ENCODE data around the gene PECR.
A peak's percentile ranks its signal among the peaks of the same experiment; 100 is the strongest.

DNA sequence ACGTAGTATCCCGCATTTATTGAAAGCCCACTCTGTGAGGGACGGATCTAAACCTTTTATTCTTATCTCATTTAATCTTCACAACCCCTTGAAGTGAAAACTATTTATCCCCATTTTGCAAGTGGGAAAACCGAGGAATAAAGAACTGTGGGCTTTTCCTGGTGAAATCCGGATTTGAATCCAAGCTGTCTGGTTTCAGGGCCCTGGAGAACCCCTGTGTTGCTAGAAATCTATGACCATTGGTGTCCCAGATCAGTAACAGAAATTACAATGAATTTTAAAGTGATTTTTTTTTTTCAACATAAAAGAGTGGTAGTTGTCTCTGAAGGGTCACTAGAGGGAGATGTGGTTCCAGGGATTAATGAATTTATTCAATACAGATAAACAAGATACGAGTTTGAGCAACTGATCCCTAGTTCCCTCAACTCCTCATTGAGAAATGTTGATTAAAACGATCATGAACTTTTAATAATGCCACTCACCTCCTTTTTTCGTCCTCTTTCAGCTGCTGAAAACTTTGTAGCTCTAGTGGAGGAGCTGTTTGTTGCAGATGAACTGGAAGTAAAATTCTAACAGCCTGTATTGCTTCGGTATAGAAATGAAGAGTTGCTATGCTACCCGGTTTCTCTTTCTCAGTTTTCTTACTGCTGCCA is 28.5 kb upstream of the PECR start:
- TF ChIP-seq, protein P1, sequence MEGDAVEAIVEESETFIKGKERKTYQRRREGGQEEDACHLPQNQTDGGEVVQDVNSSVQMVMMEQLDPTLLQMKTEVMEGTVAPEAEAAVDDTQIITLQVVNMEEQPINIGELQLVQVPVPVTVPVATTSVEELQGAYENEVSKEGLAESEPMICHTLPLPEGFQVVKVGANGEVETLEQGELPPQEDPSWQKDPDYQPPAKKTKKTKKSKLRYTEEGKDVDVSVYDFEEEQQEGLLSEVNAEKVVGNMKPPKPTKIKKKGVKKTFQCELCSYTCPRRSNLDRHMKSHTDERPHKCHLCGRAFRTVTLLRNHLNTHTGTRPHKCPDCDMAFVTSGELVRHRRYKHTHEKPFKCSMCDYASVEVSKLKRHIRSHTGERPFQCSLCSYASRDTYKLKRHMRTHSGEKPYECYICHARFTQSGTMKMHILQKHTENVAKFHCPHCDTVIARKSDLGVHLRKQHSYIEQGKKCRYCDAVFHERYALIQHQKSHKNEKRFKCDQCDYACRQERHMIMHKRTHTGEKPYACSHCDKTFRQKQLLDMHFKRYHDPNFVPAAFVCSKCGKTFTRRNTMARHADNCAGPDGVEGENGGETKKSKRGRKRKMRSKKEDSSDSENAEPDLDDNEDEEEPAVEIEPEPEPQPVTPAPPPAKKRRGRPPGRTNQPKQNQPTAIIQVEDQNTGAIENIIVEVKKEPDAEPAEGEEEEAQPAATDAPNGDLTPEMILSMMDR (IDR thresholded peaks at IDR 0.05; ENCODE audit: low read length): peak; percentile 69
- TF ChIP-seq EZH2phosphoT487 (IDR thresholded peaks at IDR 0.05; ENCODE audit: low read length) (no peak), EZH2 (optimal IDR thresholded peaks at IDR 0.05; ENCODE audit: low read depth, low read length) (no peak)

Measured in MM.1S (cell line).